Measurements from ENCODE around the gene FAM241A. TPM values are rescaled to one million over a fixed set of nuclear protein-coding genes. Genes with fewer than 3 reads are reported as not detected.
A peak's percentile ranks its signal among the peaks of the same experiment; 100 is the strongest.
"Not testable (repeated sequence)": the region's sequence is repeated elsewhere in the genome, so short reads cannot be mapped to it uniquely, and the experiment has no call there.

FAM241A gene
- total RNA-seq (2014; rRNA removed; shearing (Covaris generic); ENCODE audit: low replicate concordance) = 1.2 and 3.7 TPM in 2 replicates

GRCh38 chr4:112145326-112145789 is at the start of gene FAM241A:
Gene FAM241A, plus strand, starts transcription at chr4:112145454. Its CDS starts 127 bp downstream, at chr4:112145581.
- no peaks in the 10 kb centered on the region for H3K36me3 ChIP-seq
- H3K27me3 ChIP-seq = no peaks in the 10 kb centered on the region
- H3K4me3 ChIP-seq = peak within 1 kb of the TSS; percentile 70
- DNase-seq = peak; percentile 75
- H3K9me3 ChIP-seq = no peaks in the 10 kb centered on the region

GRCh38 chr4:112098841-112099530 is 46.3 kb upstream of the FAM241A start:
- H3K36me3 ChIP-seq = no peaks in the 10 kb centered on the region
- no peak overlapping the region for H3K4me3 ChIP-seq
- H3K9me3 ChIP-seq = no peaks in the 10 kb centered on the region
- no peak for DNase-seq
- H3K27me3 ChIP-seq = no peaks in the 10 kb centered on the region

GRCh38 chr4:112099701-112100297 is 45.5 kb upstream of the FAM241A start:
- DNase-seq = no peak
- Histone ChIP-seq H3K27me3 (no peaks in the 10 kb centered on the region), H3K36me3 (no peaks in the 10 kb centered on the region), H3K9me3 (no peaks in the 10 kb centered on the region), H3K4me3 (no peak overlapping the region)

GRCh38 chr4:112102875-112103370 is 42.3 kb upstream of the FAM241A start:
- no peak overlapping the region for H3K4me3 ChIP-seq
- H3K36me3 ChIP-seq = no peaks in the 10 kb centered on the region

GRCh38 chr4:112105201-112105969 is 39.9 kb upstream of the FAM241A start:
- Histone ChIP-seq H3K36me3 (no peaks in the 10 kb centered on the region), H3K4me3 (no peak overlapping the region), H3K27me3 (no peaks in the 10 kb centered on the region), H3K9me3 (no peaks in the 10 kb centered on the region)
- no peak for DNase-seq

More at GRCh38 chr4:112102875-112103370, 42.3 kb upstream of the FAM241A start:
- H3K9me3 ChIP-seq = no peaks in the 10 kb centered on the region
- no peaks in the 10 kb centered on the region for H3K27me3 ChIP-seq
- DNase-seq = no peak

- no peaks in the 10 kb centered on the region for H3K9me3 ChIP-seq
- no peaks in the 10 kb centered on the region for H3K27me3 ChIP-seq
- DNase-seq = no peak
- no peak overlapping the region for H3K4me3 ChIP-seq
- H3K36me3 ChIP-seq = no peaks in the 10 kb centered on the region
These were observed 35.7 kb upstream of the FAM241A start for GRCh38 chr4:112109360-112110058.

- DNase-seq = no peak
- Histone ChIP-seq H3K4me3 (no peak overlapping the region), H3K27me3 (no peaks in the 10 kb centered on the region), H3K36me3 (no peaks in the 10 kb centered on the region), H3K9me3 (no peaks in the 10 kb centered on the region)
These were observed 35.2 kb upstream of the FAM241A start for GRCh38 chr4:112110059-112110425.

- no peaks in the 10 kb centered on the region for H3K9me3 ChIP-seq
- no peak for DNase-seq
- no peak overlapping the region for H3K4me3 ChIP-seq
- no peaks in the 10 kb centered on the region for H3K36me3 ChIP-seq
- H3K27me3 ChIP-seq = no peaks in the 10 kb centered on the region
These were observed 33.9 kb upstream of the FAM241A start for GRCh38 chr4:112111306-112111705.

- not testable (repeated sequence) for H3K4me3 ChIP-seq, H3K36me3 ChIP-seq, DNase-seq, H3K27me3 ChIP-seq, H3K9me3 ChIP-seq
These were observed 33.2 kb upstream of the FAM241A start for GRCh38 chr4:112112095-112112494.

- no peaks in the 10 kb centered on the region for H3K36me3 ChIP-seq
- H3K9me3 ChIP-seq = no peaks in the 10 kb centered on the region
These were observed 32.6 kb upstream of the FAM241A start for GRCh38 chr4:112112590-112113170.

GRCh38 chr4:112113864-112114263 is 31.4 kb upstream of the FAM241A start:
- Histone ChIP-seq H3K4me3 (no peak overlapping the region), H3K36me3 (no peaks in the 10 kb centered on the region), H3K9me3 (no peaks in the 10 kb centered on the region), H3K27me3 (no peaks in the 10 kb centered on the region)
- DNase-seq = no peak

More at GRCh38 chr4:112112590-112113170, 32.6 kb upstream of the FAM241A start:
- no peak for DNase-seq
- Histone ChIP-seq H3K4me3 (no peak overlapping the region), H3K27me3 (no peaks in the 10 kb centered on the region)

GRCh38 chr4:112114452-112114851 is 30.8 kb upstream of the FAM241A start:
- no peak for DNase-seq
- H3K27me3 ChIP-seq = no peaks in the 10 kb centered on the region
- no peaks in the 10 kb centered on the region for H3K36me3 ChIP-seq
- no peaks in the 10 kb centered on the region for H3K9me3 ChIP-seq
- H3K4me3 ChIP-seq = no peak overlapping the region

- DNase-seq = no peak
- no peak overlapping the region for H3K4me3 ChIP-seq
These were observed 26.4 kb upstream of the FAM241A start for GRCh38 chr4:112118742-112119352.

GRCh38 chr4:112119353-112119783 is 25.9 kb upstream of the FAM241A start:
- H3K4me3 ChIP-seq = no peak overlapping the region
- no peak for DNase-seq
- no peaks in the 10 kb centered on the region for H3K27me3 ChIP-seq
- H3K36me3 ChIP-seq = no peaks in the 10 kb centered on the region
- H3K9me3 ChIP-seq = no peaks in the 10 kb centered on the region

More at GRCh38 chr4:112118742-112119352, 26.4 kb upstream of the FAM241A start:
- no peaks in the 10 kb centered on the region for H3K9me3 ChIP-seq
- H3K36me3 ChIP-seq = no peaks in the 10 kb centered on the region
- H3K27me3 ChIP-seq = no peaks in the 10 kb centered on the region

- H3K27me3 ChIP-seq = no peaks in the 10 kb centered on the region
- H3K9me3 ChIP-seq = no peaks in the 10 kb centered on the region
- H3K36me3 ChIP-seq = no peaks in the 10 kb centered on the region
- no peak for DNase-seq
- no peak overlapping the region for H3K4me3 ChIP-seq
These were observed 25.2 kb upstream of the FAM241A start for GRCh38 chr4:112120021-112120420.

GRCh38 chr4:112125416-112125815 is 19.8 kb upstream of the FAM241A start:
- DNase-seq = no peak
- H3K27me3 ChIP-seq = no peaks in the 10 kb centered on the region
- no peak overlapping the region for H3K4me3 ChIP-seq
- no peaks in the 10 kb centered on the region for H3K9me3 ChIP-seq
- H3K36me3 ChIP-seq = no peaks in the 10 kb centered on the region
